GM21576 (cell line): ENCODE measurements around the gene OPCML.

Experiments
- ATAC-seq: cut with Tn5 transposase; IDR thresholded peaks from one replicate; pipeline ENCODE4 v1.9.1; 2021; ENCODE audit warnings: mild to moderate bottlenecking, moderate library complexity; ENCODE audit not compliant: unreplicated experiment

Gene OPCML

GRCh38 chr11:133047771-133048115 lies 484.6 kb downstream of the OPCML start:
- no peak for ATAC-seq

- no peak for ATAC-seq
Observed at GRCh38 chr11:133047036-133047770, 485.1 kb downstream of the OPCML start.

DNA sequence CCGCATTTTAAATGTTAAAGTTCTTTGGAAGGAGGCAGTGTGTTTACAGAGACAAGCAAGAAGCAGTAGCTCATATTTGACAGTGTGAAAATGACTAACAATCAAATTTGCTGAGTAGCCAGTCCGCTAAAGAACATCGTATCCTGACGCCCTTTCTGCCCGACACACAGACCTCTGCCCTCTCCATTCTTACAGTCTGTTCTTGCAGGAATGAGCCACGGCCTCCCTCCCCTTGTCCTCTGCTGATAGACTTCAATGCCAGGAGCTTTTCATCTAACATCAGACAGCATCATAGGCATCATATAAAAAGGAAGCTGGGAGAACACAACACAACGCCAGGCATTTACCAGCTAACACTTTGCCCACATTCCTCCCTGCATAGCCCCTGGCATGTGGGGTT lies 486.0 kb downstream of the OPCML start:
- ATAC-seq: no peak

DNA sequence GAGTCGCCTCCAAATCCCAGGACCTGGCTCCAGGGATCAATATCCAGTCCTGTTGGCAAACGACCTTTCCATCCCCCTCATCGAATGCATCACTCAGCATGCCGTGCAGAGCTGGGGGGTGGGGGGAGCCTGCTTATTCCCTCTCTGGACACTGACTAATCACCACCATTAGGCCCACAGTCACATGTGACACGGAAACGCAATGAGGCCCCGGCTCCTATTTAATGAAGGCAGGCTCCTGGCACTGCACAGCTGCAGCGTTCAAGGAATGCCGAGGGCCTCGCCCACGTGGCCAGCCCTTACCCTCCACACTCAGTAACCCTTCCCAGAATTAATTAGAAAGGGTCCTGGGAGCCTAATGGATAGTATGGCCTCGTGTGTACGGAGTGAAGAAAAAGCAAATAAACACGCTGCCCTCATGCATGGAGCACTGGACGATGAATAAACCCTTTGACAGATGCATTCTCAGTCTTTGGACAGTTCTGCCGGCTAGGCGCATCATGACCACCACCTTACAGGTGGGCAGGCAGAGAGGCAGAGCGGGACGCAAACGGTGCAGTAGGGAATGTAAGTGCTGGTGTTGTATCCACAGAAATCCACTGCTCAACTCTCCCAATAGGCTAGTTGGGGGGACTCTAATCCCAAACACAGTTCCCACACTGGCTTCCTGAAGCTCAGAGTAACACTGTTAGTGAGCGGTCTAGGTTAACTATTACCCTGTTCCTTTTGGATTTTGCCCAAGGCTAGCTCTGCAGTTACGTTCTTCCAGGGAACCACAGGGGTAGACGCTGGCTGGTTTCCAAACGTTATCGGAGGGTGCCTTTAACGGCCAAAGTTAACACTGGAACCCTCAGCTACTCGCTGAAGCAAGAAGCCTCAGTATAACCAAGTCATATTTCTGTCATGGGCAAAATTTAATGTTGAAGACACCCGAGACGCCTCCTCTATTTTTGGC lies 490.1 kb downstream of the OPCML start:
- no peak for ATAC-seq

DNA sequence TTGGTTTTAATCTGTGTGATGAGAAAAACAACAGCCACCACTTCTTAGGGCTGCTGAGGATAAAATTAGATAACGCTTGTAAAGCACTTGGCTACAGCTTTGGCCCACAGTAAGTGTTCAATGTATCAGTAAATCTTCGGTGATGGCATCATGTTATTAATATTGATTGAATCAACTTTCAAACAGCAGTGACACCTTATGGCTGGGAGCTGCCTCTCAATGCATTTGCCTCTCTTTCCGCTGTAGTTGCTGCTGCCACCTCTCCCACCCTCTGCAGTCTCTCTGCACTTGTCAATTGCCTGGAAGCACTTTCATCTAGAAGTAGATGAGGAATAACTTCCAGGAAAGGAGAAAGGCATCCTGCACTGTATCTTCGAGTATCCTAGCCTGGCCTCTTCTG lies 491.1 kb downstream of the OPCML start:
- no peak for ATAC-seq

DNA sequence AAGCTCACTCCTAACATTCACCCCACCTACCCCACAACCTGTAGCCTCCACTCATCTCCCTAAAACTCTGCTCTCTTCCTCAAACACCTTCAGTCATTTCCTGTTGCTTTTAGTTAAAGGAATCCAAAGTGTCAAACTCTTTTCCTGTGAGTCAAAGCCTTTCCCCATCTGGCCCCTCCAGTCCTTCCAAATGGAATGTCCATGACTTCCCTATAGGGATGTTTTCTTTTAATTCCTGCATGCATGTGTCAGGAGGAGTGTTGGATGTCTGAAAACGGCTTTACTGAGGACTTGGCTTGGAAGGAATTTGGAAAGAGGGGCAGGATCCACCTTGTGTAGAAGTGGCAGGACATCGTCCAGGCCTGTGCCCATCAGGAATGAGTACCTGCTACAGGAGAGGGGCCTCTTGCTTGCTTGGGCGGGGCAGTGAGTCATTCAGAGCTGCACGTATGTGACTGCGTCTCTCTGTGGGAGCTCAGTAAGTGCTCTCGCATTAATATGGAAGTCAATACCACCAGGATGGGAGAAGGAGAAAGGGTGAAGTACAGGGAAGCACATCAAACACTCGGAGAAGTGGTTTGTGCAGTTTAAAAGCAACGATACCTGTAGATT lies 491.9 kb downstream of the OPCML start:
- no peak for ATAC-seq

DNA sequence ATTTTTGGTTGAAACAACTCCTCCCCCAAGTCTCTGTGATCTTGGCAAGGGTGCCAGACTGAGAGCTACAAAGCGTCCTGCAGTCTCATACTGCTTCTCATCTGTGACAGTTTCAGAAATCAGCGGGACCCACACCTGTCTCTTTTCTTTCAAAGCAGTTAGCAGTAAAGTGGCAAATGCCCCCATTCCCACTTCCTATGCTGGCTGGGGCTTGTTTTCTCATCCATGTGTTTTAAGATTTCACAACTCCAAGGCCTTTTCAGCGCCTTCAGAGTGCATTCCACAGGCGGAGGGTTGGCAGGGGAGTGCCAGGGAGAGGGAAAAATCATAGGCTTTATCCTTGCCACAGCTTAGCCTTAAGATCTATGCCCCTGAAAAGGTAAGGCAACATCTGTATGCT lies 493.5 kb downstream of the OPCML start:
- ATAC-seq: no peak

GRCh38 chr11:133034929-133035328 lies 497.4 kb downstream of the OPCML start:
- no peak for ATAC-seq

- ATAC-seq: no peak
Observed at GRCh38 chr11:133029107-133029506, 503.2 kb downstream of the OPCML start.

DNA sequence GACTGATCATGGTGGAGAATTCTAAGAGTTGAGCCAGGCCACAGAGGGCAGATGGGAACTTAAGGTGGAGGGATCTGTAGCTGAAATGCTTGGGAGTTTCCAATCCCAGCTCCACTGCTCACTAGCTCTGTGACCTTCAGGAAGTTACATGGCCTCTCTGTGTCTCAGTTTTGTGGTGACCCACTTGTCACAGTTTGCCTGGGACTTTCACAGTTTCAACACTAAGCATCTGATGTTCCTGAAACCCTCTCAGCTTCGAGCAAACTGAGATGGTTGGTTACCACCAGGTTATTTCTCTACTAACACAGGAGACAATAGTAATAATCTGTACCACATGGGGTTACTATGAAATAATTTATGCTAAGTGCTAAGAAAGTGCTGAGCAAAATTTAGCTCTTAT lies 505.3 kb downstream of the OPCML start:
- no peak for ATAC-seq

DNA sequence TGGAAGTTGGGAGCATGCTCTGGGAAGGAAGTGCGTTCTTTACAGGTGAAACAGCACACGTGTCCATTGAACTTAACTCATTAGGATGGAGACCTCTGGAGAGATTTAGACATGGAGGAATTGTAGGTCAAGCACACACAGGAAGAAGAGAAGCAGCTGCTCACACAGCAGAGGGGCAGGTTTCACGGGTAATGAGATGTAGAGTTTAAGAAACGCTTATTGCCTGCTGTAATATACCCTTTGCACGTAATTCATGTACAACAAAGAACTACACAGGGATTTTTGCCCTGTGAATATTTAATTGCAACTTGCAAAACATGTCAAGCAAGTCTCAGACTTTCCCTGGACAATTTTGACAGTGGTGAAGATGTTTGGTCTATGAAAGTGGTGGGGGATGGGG lies 508.0 kb downstream of the OPCML start:
- no peak for ATAC-seq

DNA sequence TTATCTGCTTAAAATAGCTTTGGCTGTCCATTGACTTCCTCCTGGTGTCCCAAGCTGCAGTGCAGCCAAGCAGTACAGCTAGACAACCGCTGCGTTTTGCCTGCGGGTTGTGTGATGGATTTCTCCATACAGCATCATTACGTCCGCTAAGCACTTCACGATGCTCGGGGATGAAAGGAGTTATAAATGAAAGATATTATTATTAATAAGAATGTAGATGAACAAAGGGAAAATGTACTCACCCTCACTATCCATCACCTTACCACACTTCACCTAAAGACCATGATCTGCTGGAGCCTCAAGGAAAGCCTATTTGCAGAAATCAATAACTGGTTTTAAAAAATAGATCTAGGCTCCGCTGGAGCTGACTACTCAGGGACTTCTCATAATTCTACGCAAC lies 509.1 kb downstream of the OPCML start:
- no peak for ATAC-seq

DNA sequence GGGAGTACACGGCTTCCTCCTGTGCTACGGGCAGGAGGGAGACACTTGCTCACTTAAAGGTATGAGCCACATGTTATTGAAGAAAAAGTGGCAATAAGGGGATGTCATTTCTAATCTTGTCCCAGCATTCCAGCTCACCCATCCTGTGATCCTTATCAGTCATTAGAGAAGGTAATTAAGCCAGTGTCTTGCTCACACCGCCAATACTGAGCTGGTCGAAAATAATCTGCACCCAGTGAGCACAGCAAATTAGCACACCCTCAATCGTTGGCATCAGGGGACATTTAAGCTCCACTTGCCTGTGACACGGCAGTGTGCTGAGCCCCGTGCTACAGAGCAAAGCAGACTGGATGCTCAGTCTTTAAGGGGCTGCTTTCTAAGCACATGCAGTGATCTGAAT lies 510.7 kb downstream of the OPCML start:
- ATAC-seq: no peak

GRCh38 chr11:133020372-133020714 lies 512.0 kb downstream of the OPCML start:
- no peak for ATAC-seq

GRCh38 chr11:133019545-133020371 lies 512.5 kb downstream of the OPCML start:
- ATAC-seq: no peak

DNA sequence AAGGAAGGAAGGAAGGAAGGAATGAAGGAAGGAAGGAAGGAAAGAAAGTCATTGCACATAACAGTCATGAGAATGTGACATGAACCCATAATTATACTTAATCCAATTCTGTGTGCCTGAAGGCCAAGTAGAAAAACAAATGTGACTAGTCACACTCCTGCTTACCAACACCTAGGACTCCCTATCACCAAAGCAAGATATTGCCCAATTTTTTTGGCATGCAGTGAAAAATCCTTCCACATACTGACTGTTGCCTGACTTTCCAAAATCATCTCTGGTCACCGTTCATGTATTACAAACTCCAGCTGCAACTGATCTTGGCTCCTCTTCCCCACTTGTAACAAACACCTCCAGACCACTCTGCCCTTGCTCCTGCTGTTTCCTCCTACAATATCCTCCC lies 516.8 kb downstream of the OPCML start:
- ATAC-seq: no peak

GRCh38 chr11:133014337-133014736 lies 518.0 kb downstream of the OPCML start:
- ATAC-seq: no peak

GRCh38 chr11:133012803-133013202 lies 519.5 kb downstream of the OPCML start:
- ATAC-seq: no peak

DNA sequence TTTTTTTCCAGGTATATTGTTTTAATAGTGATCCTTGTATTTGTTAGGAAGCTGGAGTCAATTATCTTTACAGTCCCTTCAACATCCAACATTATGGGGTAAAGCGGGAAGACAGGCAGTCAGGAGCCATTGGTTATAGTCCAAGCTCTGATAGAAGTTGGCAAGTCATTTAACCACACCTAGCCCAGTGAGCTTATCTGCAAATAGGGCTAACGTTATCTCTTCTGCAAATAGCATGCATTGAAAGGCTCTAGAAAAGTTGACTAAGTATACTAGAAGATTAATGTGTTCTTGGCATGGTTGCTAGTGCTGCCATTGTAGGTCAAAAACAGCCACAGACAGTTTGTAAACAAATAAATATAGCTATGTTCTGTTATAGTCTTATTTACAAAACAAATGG lies 520.7 kb downstream of the OPCML start:
- ATAC-seq: no peak

DNA sequence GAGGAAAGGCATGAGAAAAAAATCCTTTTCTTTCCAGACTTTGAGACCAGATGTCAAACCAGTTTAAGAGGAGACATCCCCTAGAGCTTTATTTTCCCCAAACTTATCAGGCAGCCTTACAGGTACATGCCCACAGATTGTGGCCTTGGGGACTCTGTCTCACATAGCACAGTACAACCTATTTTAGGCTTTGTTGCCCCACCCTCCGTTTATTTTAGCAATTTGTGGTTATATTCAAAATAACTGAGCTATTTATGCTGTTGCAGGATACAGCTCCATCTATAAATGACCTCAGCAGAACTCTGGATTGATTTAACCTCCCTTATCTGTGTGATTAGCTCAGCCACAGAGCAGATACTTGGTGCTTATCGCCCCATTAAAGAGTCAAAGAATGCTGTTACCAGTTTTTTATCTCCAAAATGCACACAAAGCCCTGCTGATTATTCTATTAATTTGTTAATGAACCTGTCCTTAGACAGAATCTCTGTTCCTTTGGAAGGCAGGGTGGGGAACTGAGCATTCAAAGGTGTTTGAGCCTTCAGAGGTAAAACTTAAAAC lies 525.2 kb downstream of the OPCML start:
- ATAC-seq: no peak

DNA sequence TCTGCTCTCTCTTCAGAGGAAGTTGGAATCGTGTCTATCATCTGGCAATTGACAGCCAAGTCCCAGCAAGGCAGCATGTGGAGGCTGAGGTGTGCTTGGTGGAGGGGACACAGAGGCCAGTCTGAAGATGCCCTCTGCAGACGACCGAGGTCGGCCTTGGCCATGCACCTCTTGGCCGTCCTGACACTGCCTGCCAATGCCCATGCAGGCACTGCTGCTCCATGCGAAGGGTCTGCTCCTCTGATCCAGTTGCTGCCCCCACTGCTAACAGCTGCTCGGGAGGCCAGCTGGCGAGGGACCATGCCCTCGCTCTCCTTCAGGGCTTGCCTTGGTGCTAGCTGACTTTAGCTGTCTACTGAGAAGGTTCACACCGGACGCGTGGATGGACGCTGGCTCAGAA lies 527.9 kb downstream of the OPCML start:
- ATAC-seq: no peak
